ENCODE measurements around the gene RNF150.

- TF ChIP-seq CTCF (conservative IDR thresholded peaks at IDR 0.05; ENCODE audit: low read depth, low read length) (no peak), POLR2A (IDR thresholded peaks at IDR 0.05; ENCODE audit: low read depth, low read length) (no peak), ELK1 (IDR thresholded peaks at IDR 0.05; ENCODE audit: borderline replicate concordance, low read depth, low read length) (no peak), USF2 (IDR thresholded peaks at IDR 0.05; ENCODE audit: low read depth, low read length) (no peak), MXI1 (IDR thresholded peaks at IDR 0.05; ENCODE audit: borderline replicate concordance, low read depth, low read length) (no peak), RAD21 (IDR thresholded peaks at IDR 0.05; ENCODE audit: low read length) (no peak), RFX5 (IDR thresholded peaks at IDR 0.05; ENCODE audit: low read depth, low read length) (no peak), MAZ (IDR thresholded peaks at IDR 0.05; ENCODE audit: borderline replicate concordance, low read depth, low read length) (no peak), MAFK (IDR thresholded peaks at IDR 0.05; ENCODE audit: low read depth, low read length) (no peak)
Measured at GRCh38 chr4:140857111-140857510, 276.2 kb downstream of the RNF150 start.
